DMS53 treated with DMSO at 0.1 percent for 48 hours (cell line): Measurements from ENCODE around the gene STK17B.
A peak's percentile ranks its signal among the peaks of the same experiment; 100 is the strongest.
"Not testable (repeated sequence)": the region's sequence is repeated elsewhere in the genome, so short reads cannot be mapped to it uniquely, and the experiment has no call there.

Experiments
- DNase-seq: peaks from one replicate; lab custom pipeline; 2025; ENCODE audit not compliant: unreplicated experiment; lab: John Stamatoyannopoulos, UW

The STK17B gene

GRCh38 chr2:196113061-196113974 lies 58.1 kb downstream of the STK17B start:
- no peak for DNase-seq

DNA sequence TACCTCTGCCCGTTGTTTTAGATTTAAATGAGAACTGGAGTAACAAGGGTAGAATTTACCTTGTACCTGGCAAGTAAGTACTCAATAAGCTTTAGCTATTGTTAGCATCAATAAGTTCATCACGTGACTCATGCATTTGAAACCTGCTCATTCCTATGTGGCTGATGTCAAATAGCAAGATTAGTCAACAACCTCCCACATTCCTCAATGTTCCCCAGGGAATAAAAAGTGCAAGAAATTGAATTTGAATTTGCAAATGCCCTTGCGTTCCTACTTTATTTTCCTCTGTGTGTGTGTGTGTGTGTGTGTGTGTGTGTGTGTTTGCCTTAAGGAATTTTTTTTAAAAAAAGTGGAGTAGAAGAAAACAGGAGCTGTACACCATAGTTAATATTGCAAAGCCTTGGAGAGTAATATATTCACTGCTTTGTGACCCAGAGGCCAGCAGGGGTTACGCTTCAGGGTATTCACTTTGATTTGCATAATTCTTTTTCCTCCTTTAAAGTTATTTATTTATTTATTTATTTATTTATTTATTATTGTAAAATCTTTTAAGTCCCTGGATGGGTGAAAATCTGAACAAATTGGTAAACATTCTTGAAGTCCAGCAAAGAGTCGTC lies 58.9 kb downstream of the STK17B start:
- DNase-seq, result no peak

GRCh38 chr2:196108604-196109003 lies 62.8 kb downstream of the STK17B start:
- no peak for DNase-seq

GRCh38 chr2:196105951-196106350 lies 65.4 kb downstream of the STK17B start:
- no peak for DNase-seq

GRCh38 chr2:196104066-196104465 lies 67.3 kb downstream of the STK17B start:
- DNase-seq, result no peak

GRCh38 chr2:196103626-196104025 lies 67.8 kb downstream of the STK17B start:
- DNase-seq, result no peak

DNA sequence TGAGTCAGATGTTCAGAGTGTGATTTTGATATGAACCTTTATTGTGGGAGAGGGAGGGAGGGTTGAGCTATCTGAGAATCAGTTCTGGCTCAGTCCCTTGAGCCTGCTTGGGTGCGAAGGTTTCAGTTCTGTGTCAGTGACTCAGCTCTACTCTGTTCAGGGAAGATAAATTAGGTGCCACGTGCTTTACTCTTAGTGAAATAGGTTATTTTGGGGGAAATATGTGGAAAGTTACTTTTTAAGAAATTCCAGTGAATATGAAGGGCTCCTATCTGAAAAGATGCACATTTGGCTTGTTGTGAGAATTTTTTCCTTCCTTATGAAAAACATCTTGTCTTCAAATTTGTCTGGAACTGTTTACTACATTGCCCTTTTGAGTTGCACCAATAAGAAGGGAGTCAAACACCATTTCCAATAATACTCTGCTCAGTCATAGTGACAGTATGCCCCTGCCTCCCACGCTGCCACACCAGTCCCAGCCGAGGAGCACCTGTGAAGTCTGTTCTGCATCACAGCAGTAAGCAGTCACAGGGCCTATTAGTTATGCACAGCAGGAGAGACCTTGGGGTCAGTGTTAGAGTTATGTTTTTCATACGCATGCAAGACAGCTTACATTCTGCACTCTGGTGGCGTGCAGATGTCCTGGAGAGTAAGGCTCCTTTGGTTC lies 69.9 kb downstream of the STK17B start:
- DNase-seq, result no peak

GRCh38 chr2:196099916-196100315 lies 71.5 kb downstream of the STK17B start:
- DNase-seq, result no peak

DNA sequence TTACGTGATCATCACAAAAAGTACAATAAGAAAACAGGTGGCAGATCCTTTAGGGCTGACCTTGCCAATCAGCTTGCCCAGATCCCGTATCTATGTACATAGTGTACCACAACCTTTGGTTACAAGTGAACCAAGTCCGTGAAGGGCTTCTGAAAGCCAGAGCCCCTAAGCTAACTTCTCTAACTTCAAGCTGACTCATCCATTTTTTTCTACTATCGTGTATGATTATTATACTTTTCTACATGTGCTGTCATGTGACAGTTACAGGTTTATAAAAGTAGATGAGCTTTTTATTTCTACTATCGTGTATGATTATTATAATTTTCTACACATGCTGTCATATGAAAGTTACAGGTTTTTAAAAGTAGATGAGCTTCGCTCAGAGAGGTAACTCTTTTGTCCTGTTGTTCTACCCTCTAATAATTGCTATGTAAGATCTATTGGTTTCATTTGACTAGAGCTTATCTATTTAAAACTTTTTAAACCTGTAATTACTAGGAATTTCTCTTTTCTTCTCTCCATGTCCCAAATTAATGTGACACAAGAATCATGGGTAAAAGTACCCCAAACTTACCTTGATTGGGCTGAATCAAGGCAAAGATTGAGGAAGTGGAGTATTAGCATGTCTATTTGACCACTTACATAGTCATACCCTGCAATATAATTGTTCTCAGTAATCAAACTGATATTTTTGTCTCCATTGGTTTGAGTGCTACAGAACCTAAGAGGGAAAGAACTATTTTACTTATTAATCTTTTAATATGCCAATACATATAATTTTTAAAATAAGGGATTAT lies 73.3 kb downstream of the STK17B start:
- DNase-seq, result no peak

- no peak for DNase-seq
Observed at GRCh38 chr2:196096982-196097745, 74.2 kb downstream of the STK17B start.

- DNase-seq, result no peak
Observed at GRCh38 chr2:196096264-196096663, 75.1 kb downstream of the STK17B start.

- not testable (repeated sequence) for DNase-seq
Observed at GRCh38 chr2:196089448-196089847, 81.9 kb downstream of the STK17B start.

GRCh38 chr2:196088203-196088602 lies 83.2 kb downstream of the STK17B start:
- DNase-seq, result peak; percentile 30

- no peak for DNase-seq
Observed at GRCh38 chr2:196086517-196087368, 84.6 kb downstream of the STK17B start.

- no peak for DNase-seq
Observed at GRCh38 chr2:196083601-196084000, 87.8 kb downstream of the STK17B start.
